Liver (tissue), 9 donors: ENCODE results near the gene ZNF70. TPM values are rescaled to one million over a fixed set of nuclear protein-coding genes. Genes with fewer than 3 reads are reported as not detected.
A peak's percentile ranks its signal among the peaks of the same experiment; 100 is the strongest.

ENCODE experiments used
- DNase-seq: peaks from one replicate; pipeline ENCODE4 v3.0.0-alpha.2; 2017; ENCODE audit warnings: low spot score
- H3K27ac ChIP-seq, 2 donors: one replicate each; pipeline ENCODE4 v1.7.0; 2013; ENCODE audit warnings: inconsistent platforms in 2 of 2, low read length in 2 of 2, control low read depth in 1 of 2, low read depth in 1 of 2, mild to moderate bottlenecking in 1 of 2
- H3K27me3 ChIP-seq, 4 donors: one replicate each; pipeline versions ENCODE4 v1.6.1 to v1.7.0; 2013; ENCODE audit warnings: low read length in 3 of 4, inconsistent platforms in 1 of 4, mild to moderate bottlenecking in 1 of 4, moderate library complexity in 1 of 4; ENCODE audit not compliant: control insufficient read depth in 4 of 4, insufficient read depth in 4 of 4
- H3K36me3 ChIP-seq, 4 donors: one replicate each; pipeline versions ENCODE4 v1.6.1 to v1.7.0; 2013; ENCODE audit warnings: low read length in 3 of 4, mild to moderate bottlenecking in 3 of 4, low read depth in 1 of 4, moderate library complexity in 1 of 4; ENCODE audit not compliant: control insufficient read depth in 4 of 4, insufficient read depth in 3 of 4
- H3K4me1 ChIP-seq, 4 donors: one replicate each; pipeline versions ENCODE4 v1.6.1 to v1.7.0; 2013; ENCODE audit warnings: low read length in 3 of 4, mild to moderate bottlenecking in 3 of 4, moderate library complexity in 1 of 4; ENCODE audit not compliant: control insufficient read depth in 4 of 4, insufficient read depth in 4 of 4
- H3K4me3 ChIP-seq, 3 donors: one replicate each; pipeline versions ENCODE4 v1.6.1 to v1.7.0; 2013; ENCODE audit warnings: low read length in 3 of 3, control low read depth in 1 of 3, low read depth in 1 of 3, mild to moderate bottlenecking in 1 of 3
- H3K9ac ChIP-seq, 2 donors: one replicate each; pipeline ENCODE4 v1.7.0; 2013; ENCODE audit warnings: low read length in 2 of 2, mild to moderate bottlenecking in 2 of 2, moderate library complexity in 2 of 2, control low read depth in 1 of 2, low read depth in 1 of 2
- H3K9me3 ChIP-seq, 4 donors: one replicate each; pipeline versions ENCODE4 v1.6.1 to v1.7.0; 2013; ENCODE audit warnings: low read length in 3 of 4; ENCODE audit not compliant: control insufficient read depth in 4 of 4
- CTCF ChIP-seq: fragments of 150-350 bp; IDR thresholded peaks from 2 replicates; pipeline ENCODE4 v1.5.1; 2017; ENCODE audit warnings: improper control_type of control experiment, low read depth, low read length; ENCODE audit not compliant: missing input control
- EGR1 ChIP-seq, 2 donors: IDR thresholded peaks; 2 replicates each; pipeline ENCODE4 v1.6.1; 2016 to 2018; ENCODE audit warnings: antibody characterized with exemption in 2 of 2, low read depth in 2 of 2
- FOXA2 ChIP-seq: IDR thresholded peaks from 2 replicates; pipeline ENCODE4 v1.6.1; 2016; ENCODE audit warnings: antibody characterized with exemption
- HNF4A ChIP-seq, 2 donors: conservative IDR thresholded peaks; 2 replicates each; pipeline ENCODE4 v1.6.1; 2016; ENCODE audit warnings: antibody characterized with exemption in 2 of 2, mild to moderate bottlenecking in 2 of 2
- HNF4G ChIP-seq: IDR thresholded peaks from 2 replicates; pipeline ENCODE4 v1.6.1; 2016; ENCODE audit warnings: antibody characterized with exemption
- JUND ChIP-seq, 2 donors: IDR thresholded peaks; 2 replicates each; pipeline ENCODE4 v1.6.1; 2016; ENCODE audit warnings: antibody characterized with exemption in 2 of 2
- NR2F2 ChIP-seq: IDR thresholded peaks from 2 replicates; pipeline ENCODE4 v1.6.1; 2016; ENCODE audit warnings: antibody characterized with exemption
- RAD21 ChIP-seq, 2 donors: IDR thresholded peaks; 2 replicates each; pipeline ENCODE4 v1.6.1; 2016; ENCODE audit warnings: antibody characterized with exemption in 2 of 2, mild to moderate bottlenecking in 2 of 2
- RXRA ChIP-seq, 2 donors: IDR thresholded peaks; 2 replicates each; pipeline ENCODE4 v1.6.1; 2017 to 2018; ENCODE audit warnings: antibody characterized with exemption in 2 of 2, mild to moderate bottlenecking in 1 of 2
- SP1 ChIP-seq: IDR thresholded peaks from 2 replicates; pipeline ENCODE4 v1.6.1; 2018; ENCODE audit warnings: antibody characterized with exemption, mild to moderate bottlenecking
- TAF1 ChIP-seq: conservative IDR thresholded peaks from 2 replicates; pipeline ENCODE4 v1.6.1; 2016; ENCODE audit warnings: antibody characterized with exemption, mild to moderate bottlenecking
- YY1 ChIP-seq: IDR thresholded peaks from 2 replicates; pipeline ENCODE4 v1.6.1; 2016; ENCODE audit warnings: antibody characterized with exemption, mild to moderate bottlenecking
- ZBTB33 ChIP-seq: IDR thresholded peaks from 2 replicates; pipeline ENCODE4 v1.6.1; 2016; ENCODE audit warnings: antibody characterized with exemption
- WGBS: extraction: QIAGEN DNeasy Blood & Tissue Kit; methylation state at CpG from one replicate; pipeline ENCODE4 v1.1.7; 2013; 5-methylcytosine and 5-hydroxymethylcytosine counted together
- polyA plus RNA-seq, 2 donors: library from polyadenylated mRNA; stranded (reverse) in 1 of 2; unstranded in 1 of 2; fragments of 200-250 nt in 1 of 2; fragments of >200 nt in 1 of 2; fragmentation: Nextera tagmentation in 1 of 2; extraction: Ambion mirVana in 1 of 2; gene quantifications; one replicate each; pipeline versions ENCODE4 v1.2.1 to v1.2.3, GENCODE V29; 2013 to 2015
- total RNA-seq, 2 donors: library from RNA; depleted of rRNA; stranded (reverse); fragments of >200 nt; gene quantifications; one replicate each; pipeline ENCODE4 v1.2.3, GENCODE V29; 2014
- TF ChIP-seq, protein P1 (sequence below): IDR thresholded peaks from 2 replicates; pipeline ENCODE4 v1.6.1; 2016; ENCODE audit warnings: antibody characterized with exemption, mild to moderate bottlenecking
- donor health status: healthy.
- donor health status: healthy.
- donor health status: healthy.
- donor health status: healthy.
- donor health status: healthy.

ZNF70 gene
- total and polyA plus RNA-seq, 4 donors = 0.14 to 1.9 (median 0.68) TPM

DNA sequence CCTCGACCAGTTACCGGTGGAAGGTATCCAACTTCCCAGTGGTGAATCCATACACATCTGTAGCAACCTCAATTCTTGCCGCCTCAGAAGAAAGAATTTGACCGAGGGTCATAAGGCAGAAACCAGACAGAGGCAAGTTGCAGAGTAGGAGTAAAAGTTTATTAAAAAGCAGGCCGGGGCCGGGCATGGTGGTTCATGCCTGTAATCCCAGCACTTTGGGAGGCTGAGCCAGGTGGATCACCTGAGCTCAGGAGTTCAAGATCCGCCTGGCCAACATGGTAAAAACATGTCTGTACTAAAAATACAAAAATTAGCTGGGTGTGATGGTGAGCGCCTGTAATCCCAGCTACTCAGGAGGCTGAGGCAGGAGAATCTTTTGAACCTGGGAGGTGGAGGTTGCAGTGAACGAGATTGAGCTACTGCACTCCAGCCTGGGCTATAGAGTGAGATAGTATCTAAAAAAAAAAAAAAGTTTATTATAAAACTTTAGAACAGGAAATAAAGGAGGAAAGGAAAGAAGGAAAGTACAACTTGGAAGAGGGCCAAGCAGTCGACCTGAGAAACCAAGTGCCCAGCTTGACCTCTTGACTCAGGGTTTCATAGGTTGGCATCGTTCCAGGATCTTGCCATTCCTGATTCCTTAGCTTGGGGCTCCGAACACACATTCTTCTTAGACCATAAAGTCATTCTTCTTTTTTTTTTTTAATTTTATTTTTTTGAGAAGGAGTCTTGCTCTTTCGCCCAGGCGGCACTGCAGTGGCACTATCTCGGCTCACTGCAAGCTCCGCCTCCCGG lies 32.3 kb downstream of the ZNF70 start:
- Histone ChIP-seq H3K27ac (no peak overlapping the region), H3K4me1 (peaks cover 0 to 7% (median 3%) of the 10 kb centered on the region in 4 donors), H3K27me3 (no peaks in the 10 kb centered on the region), H3K36me3 (peaks cover 0 to 6% (median 2%) of the 10 kb centered on the region in 4 donors), H3K9ac (no peak overlapping the region), H3K4me3 (no peak overlapping the region), H3K9me3 (no peaks in the 10 kb centered on the region)
- WGBS = 87% methylated on average over 17 of the region's 17 CpGs
- TF ChIP-seq YY1 (no peak), HNF4G (no peak), EGR1 (IDR thresholded peaks at IDR 0.05; ENCODE audit: low read depth in 2 of 2) (no peak), NR2F2 (no peak), JUND (IDR thresholded peaks at IDR 0.05) (no peak), FOXA2 (no peak), HNF4A (conservative IDR thresholded peaks at IDR 0.05) (no peak), RXRA (IDR thresholded peaks at IDR 0.05) (no peak)
- TF ChIP-seq, protein P1, sequence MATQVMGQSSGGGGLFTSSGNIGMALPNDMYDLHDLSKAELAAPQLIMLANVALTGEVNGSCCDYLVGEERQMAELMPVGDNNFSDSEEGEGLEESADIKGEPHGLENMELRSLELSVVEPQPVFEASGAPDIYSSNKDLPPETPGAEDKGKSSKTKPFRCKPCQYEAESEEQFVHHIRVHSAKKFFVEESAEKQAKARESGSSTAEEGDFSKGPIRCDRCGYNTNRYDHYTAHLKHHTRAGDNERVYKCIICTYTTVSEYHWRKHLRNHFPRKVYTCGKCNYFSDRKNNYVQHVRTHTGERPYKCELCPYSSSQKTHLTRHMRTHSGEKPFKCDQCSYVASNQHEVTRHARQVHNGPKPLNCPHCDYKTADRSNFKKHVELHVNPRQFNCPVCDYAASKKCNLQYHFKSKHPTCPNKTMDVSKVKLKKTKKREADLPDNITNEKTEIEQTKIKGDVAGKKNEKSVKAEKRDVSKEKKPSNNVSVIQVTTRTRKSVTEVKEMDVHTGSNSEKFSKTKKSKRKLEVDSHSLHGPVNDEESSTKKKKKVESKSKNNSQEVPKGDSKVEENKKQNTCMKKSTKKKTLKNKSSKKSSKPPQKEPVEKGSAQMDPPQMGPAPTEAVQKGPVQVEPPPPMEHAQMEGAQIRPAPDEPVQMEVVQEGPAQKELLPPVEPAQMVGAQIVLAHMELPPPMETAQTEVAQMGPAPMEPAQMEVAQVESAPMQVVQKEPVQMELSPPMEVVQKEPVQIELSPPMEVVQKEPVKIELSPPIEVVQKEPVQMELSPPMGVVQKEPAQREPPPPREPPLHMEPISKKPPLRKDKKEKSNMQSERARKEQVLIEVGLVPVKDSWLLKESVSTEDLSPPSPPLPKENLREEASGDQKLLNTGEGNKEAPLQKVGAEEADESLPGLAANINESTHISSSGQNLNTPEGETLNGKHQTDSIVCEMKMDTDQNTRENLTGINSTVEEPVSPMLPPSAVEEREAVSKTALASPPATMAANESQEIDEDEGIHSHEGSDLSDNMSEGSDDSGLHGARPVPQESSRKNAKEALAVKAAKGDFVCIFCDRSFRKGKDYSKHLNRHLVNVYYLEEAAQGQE = no peak
- no peak for DNase-seq

GRCh38 chr22:23716811-23717801 lies 33.8 kb downstream of the ZNF70 start:
- no peaks in the 10 kb centered on the region for H3K27me3 ChIP-seq
- peak overlapping the region; percentile 8 to 60 for H3K27ac ChIP-seq
- peaks cover 2 to 6% (median 3%) of the 10 kb centered on the region in 4 donors for H3K36me3 ChIP-seq
- H3K4me3 ChIP-seq = peak overlapping the region; percentile 62 to 88 (median 73)
- WGBS = 7% methylated on average over 84 of the region's 84 CpGs
- TF ChIP-seq YY1 = peak; percentile 100
- peak; percentile 22 for TF ChIP-seq SP1
- TF ChIP-seq RAD21 (IDR thresholded peaks at IDR 0.05) = peak in 1 of 2 donors; percentile 27
- TF ChIP-seq TAF1 = no peak
- no peak for TF ChIP-seq RXRA (IDR thresholded peaks at IDR 0.05)
- TF ChIP-seq ZBTB33 = no peak
- no peak for TF ChIP-seq CTCF
- peak; percentile 88 for DNase-seq
- no peaks in the 10 kb centered on the region for H3K9me3 ChIP-seq
- H3K9ac ChIP-seq = peak overlapping the region in 1 of 2 donors; percentile 1
- H3K4me1 ChIP-seq = peaks cover 0 to 7% (median 3%) of the 10 kb centered on the region in 4 donors
